ENCODE results near the gene GRK5. TPM values are rescaled to one million over a fixed set of nuclear protein-coding genes. Genes with fewer than 3 reads are reported as not detected.
"Not testable (repeated sequence)": the region's sequence is repeated elsewhere in the genome, so short reads cannot be mapped to it uniquely, and the experiment has no call there.

GRK5 gene
- total RNA-seq, 2 donors from 2014 or later: 85.3 to 90.2 TPM

DNA sequence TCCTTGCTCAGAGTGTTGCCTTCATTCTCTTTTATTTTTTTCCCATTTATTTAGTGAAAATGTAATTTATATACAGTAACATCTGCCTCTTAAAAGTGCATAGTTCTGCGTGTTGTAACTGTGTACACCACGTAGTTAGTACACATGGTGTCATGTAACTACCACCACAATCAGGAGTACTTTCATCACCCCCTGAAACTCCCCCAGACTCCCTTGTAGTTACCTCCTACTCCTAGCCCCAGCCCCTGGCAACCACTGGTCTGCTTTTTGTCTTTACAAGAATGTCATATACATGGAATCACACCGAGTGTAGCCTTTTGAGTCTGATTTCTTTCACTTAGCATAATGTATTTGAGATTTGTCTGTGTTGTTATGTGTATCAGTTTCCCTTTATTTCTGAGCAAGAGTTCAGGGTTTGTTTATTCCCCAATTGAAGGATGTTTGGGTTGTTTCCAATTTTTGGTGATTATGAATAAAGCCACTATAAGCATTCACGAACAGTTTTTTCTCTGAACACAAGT lies 50.6 kb downstream of the GRK5 start:
- TF ChIP-seq, protein P1, sequence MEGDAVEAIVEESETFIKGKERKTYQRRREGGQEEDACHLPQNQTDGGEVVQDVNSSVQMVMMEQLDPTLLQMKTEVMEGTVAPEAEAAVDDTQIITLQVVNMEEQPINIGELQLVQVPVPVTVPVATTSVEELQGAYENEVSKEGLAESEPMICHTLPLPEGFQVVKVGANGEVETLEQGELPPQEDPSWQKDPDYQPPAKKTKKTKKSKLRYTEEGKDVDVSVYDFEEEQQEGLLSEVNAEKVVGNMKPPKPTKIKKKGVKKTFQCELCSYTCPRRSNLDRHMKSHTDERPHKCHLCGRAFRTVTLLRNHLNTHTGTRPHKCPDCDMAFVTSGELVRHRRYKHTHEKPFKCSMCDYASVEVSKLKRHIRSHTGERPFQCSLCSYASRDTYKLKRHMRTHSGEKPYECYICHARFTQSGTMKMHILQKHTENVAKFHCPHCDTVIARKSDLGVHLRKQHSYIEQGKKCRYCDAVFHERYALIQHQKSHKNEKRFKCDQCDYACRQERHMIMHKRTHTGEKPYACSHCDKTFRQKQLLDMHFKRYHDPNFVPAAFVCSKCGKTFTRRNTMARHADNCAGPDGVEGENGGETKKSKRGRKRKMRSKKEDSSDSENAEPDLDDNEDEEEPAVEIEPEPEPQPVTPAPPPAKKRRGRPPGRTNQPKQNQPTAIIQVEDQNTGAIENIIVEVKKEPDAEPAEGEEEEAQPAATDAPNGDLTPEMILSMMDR (IDR thresholded peaks at IDR 0.05): no peak

GRCh38 chr10:119259345-119259744 lies 52.0 kb downstream of the GRK5 start:
- no peak overlapping the region for H3K27ac ChIP-seq
- H3K27me3 ChIP-seq (replicated peaks; ENCODE audit: insufficient read depth): no peaks in the 10 kb centered on the region
- H3K4me3 ChIP-seq: no peak overlapping the region
- H3K4me1 ChIP-seq (ENCODE audit: control insufficient read depth in 1 of 2, low read depth in 2 of 2): peaks cover 16 to 30% of the 10 kb centered on the region in 2 donors
- H3K9me3 ChIP-seq: no peaks in the 10 kb centered on the region
- no peaks in the 10 kb centered on the region for H3K36me3 ChIP-seq
- DNase-seq (ENCODE audit: low spot score): no peak
- ATAC-seq (ENCODE audit: insufficient number of reproducible peaks, low FRiP score, low read depth): no peak
- TF ChIP-seq, protein P1 (IDR thresholded peaks at IDR 0.05): no peak

More for the DNA sequence above, 50.6 kb downstream of the GRK5 start:
- no peaks in the 10 kb centered on the region for H3K27me3 ChIP-seq (replicated peaks; ENCODE audit: insufficient read depth)
- ATAC-seq (ENCODE audit: insufficient number of reproducible peaks, low FRiP score, low read depth) (no peak), DNase-seq (ENCODE audit: low spot score) (no peak)
- H3K4me1 ChIP-seq (ENCODE audit: control insufficient read depth in 1 of 2, low read depth in 2 of 2): peaks cover 29 to 38% of the 10 kb centered on the region in 2 donors
- no peak overlapping the region for H3K27ac ChIP-seq
- no peak overlapping the region for H3K4me3 ChIP-seq
- no peaks in the 10 kb centered on the region for H3K9me3 ChIP-seq
- no peaks in the 10 kb centered on the region for H3K36me3 ChIP-seq

DNA sequence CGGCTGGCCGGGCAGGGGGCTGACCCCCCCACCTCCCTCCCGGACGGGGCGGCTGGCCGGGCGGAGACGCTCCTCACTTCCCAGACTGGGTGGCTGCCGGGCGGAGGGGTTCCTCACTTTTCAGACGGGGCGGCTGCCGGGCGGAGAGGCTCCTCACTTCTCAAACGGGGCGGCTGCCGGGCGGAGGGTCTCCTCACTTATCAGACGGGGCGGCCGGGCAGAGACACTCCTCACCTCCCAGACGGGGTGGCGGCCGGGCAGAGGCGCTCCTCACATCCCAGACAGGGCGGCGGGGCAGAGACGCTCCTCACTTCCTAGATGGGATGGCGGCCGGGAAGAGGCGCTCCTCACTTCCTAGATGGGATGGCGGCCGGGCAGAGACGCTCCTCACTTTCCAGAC lies 53.6 kb downstream of the GRK5 start:
- H3K9me3 ChIP-seq; ATAC-seq (ENCODE audit: insufficient number of reproducible peaks, low FRiP score, low read depth); H3K4me3 ChIP-seq; DNase-seq (ENCODE audit: low spot score); H3K27me3 ChIP-seq (replicated peaks; ENCODE audit: insufficient read depth); H3K36me3 ChIP-seq; H3K27ac ChIP-seq: not testable (repeated sequence)
- H3K4me1 ChIP-seq (ENCODE audit: control insufficient read depth in 1 of 2, low read depth in 2 of 2): peaks cover 8 to 18% of the 10 kb centered on the region in 2 donors

GRCh38 chr10:119263951-119264617 lies 56.7 kb downstream of the GRK5 start:
- DNase-seq (ENCODE audit: low spot score): no peak
- Histone ChIP-seq H3K36me3 (no peaks in the 10 kb centered on the region), H3K9me3 (no peaks in the 10 kb centered on the region), H3K4me3 (no peak overlapping the region), H3K27me3 (replicated peaks; ENCODE audit: insufficient read depth) (no peaks in the 10 kb centered on the region), H3K27ac (no peak overlapping the region), H3K4me1 (ENCODE audit: control insufficient read depth in 1 of 2, low read depth in 2 of 2) (peaks cover 0 to 19% of the 10 kb centered on the region in 2 donors)
- no peak for ATAC-seq (ENCODE audit: insufficient number of reproducible peaks, low FRiP score, low read depth)
- TF ChIP-seq, protein P1 (IDR thresholded peaks at IDR 0.05): no peak

DNA sequence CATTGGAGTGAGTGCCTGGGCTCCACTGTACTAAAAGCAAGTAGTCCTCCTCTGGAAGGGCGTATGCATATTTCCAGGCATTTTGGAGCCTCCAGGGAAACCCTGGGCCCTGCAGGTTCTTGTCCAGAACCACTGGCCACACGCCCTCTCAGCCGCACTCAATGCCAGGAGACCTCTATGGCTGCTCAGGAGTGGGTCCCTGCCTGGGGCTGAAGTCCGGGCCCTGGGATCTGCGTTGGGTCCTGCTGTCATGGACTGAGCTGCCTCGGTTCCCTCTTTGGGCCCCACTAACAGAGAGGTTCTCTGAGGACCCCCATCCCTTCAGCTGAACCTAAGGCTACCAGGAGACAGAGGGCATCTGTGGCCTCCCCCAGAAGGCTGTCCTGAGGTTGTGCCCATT lies 58.3 kb downstream of the GRK5 start:
- ATAC-seq (ENCODE audit: insufficient number of reproducible peaks, low FRiP score, low read depth): no peak
- H3K27ac ChIP-seq: no peak overlapping the region
- H3K4me3 ChIP-seq: no peak overlapping the region
- DNase-seq (ENCODE audit: low spot score): no peak
- TF ChIP-seq, protein P1 (IDR thresholded peaks at IDR 0.05): no peak
- no peaks in the 10 kb centered on the region for H3K27me3 ChIP-seq (replicated peaks; ENCODE audit: insufficient read depth)
- no peaks in the 10 kb centered on the region for H3K36me3 ChIP-seq
- peaks cover 9 to 35% of the 10 kb centered on the region in 2 donors for H3K4me1 ChIP-seq (ENCODE audit: control insufficient read depth in 1 of 2, low read depth in 2 of 2)
- H3K9me3 ChIP-seq: no peaks in the 10 kb centered on the region
